ENCODE measurements around the gene TRIO. TPM values are rescaled to one million over a fixed set of nuclear protein-coding genes. Genes with fewer than 3 reads are reported as not detected.

TRIO gene
- total and polyA plus RNA-seq, 2 of the 8 experiments (the other 6 are each of a cell fraction or from before 2014, with no cell fraction given), result 35.1 to 69.1 TPM

- no peak for DNase-seq (ENCODE audit: low read depth in 1 of 2, low spot score in 2 of 2)
- Histone ChIP-seq H2BK20ac (ENCODE audit: low read length) (no peak overlapping the region), H2BK15ac (ENCODE audit: low read length) (no peak overlapping the region), H3K4me3 (ENCODE audit: extremely low read depth in 1 of 4, insufficient read depth in 2 of 4, low read depth in 3 of 4, low read length in 4 of 4) (no peak overlapping the region), H2BK5ac (ENCODE audit: low read depth, low read length) (peak overlapping the region; percentile 10; the same call in 1 of the 2 replicates), H2AK5ac (ENCODE audit: low read depth, low read length) (no peak overlapping the region), H3K79me1 (ENCODE audit: low read depth, low read length) (peaks cover 11% of the 10 kb centered on the region), H3K79me2 (ENCODE audit: control insufficient read depth in 1 of 2, insufficient read depth in 2 of 2, low read length in 2 of 2) (peaks cover 3 to 96% of the 10 kb centered on the region in 2 experiments; a peak in 3 of 4 replicates), H2BK120ac (replicated peaks; ENCODE audit: low read depth, low read length) (no peak overlapping the region), H3K27ac (ENCODE audit: low read depth, low read length) (0 out of 2 replicates have a peak overlapping the region, but pooled peaks have one; percentile 4), H3K4me1 (replicated peaks in 1 of 4; ENCODE audit: control insufficient read depth in 3 of 4, insufficient read depth in 4 of 4, low read length in 3 of 4) (peaks cover 0 to 19% (median 11%) of the 10 kb centered on the region in 4 experiments; a peak in 4 of 7 replicates), H3K36me3 (ENCODE audit: control insufficient read depth in 2 of 4, insufficient read depth in 4 of 4, low read length in 3 of 4) (no peaks in the 10 kb centered on the region; a peak in 1 of 8 replicates), H4K8ac (ENCODE audit: extremely low read depth, insufficient read depth, low read length) (no peak overlapping the region), H3K4me2 (ENCODE audit: insufficient read depth in 1 of 2, low read depth in 2 of 2, low read length in 2 of 2) (no peak overlapping the region), H3K9ac (replicated peaks in 1 of 4; ENCODE audit: extremely low read depth in 1 of 4, low read depth in 3 of 4, low read length in 3 of 4) (no peak overlapping the region), H3K14ac (ENCODE audit: insufficient read length) (no peak overlapping the region), H3K56ac (replicated peaks; ENCODE audit: insufficient read length, low read depth, low read length) (no peak overlapping the region), H3K18ac (ENCODE audit: extremely low read depth, low read length) (no peak overlapping the region; the same call in 1 of the 2 replicates), H3K23me2 (ENCODE audit: low read depth, low read length) (no peaks in the 10 kb centered on the region), H4K5ac (ENCODE audit: insufficient read length, low read depth, low read length) (no peak overlapping the region), H2BK12ac (ENCODE audit: low read depth, low read length) (no peak overlapping the region; the same call in 1 of the 2 replicates), H3K9me3 (ENCODE audit: insufficient read depth in 2 of 2, low read depth in 1 of 2, low read length in 1 of 2) (no peaks in the 10 kb centered on the region), H4K91ac (replicated peaks; ENCODE audit: insufficient read length, low read length) (no peak overlapping the region), H3K27me3 (replicated peaks in 1 of 4; ENCODE audit: control insufficient read depth in 3 of 4, extremely low read depth in 1 of 4, insufficient read depth in 3 of 4, low read length in 3 of 4) (no peaks in the 10 kb centered on the region), H3K4ac (replicated peaks; ENCODE audit: insufficient read length, low read depth, low read length) (no peak overlapping the region), H4K20me1 (replicated peaks in 1 of 2; ENCODE audit: control insufficient read depth in 1 of 2, insufficient read depth in 2 of 2, low read length in 2 of 2) (peaks cover 2 to 7% of the 10 kb centered on the region in 2 experiments), H3K23ac (ENCODE audit: insufficient read length) (no peak overlapping the region), H2AFZ (ENCODE audit: low read length) (no peak overlapping the region)
- 87% methylated on average over 8 of the region's 8 CpGs; no CpG with 5 or more reads in 1 of the 2 experiments for whole genome bisulfite sequencing, 2 experiments (ENCODE audit: extremely low coverage in 1 of 2, insufficient coverage in 1 of 2, insufficient read length in 1 of 2, insufficient replicate concordance in 2 of 2, low coverage in 1 of 2, low lambda C conversion rate in 2 of 2, missing lambda C conversion rate in 1 of 2)
- ChIA-PET POLR2A (ENCODE audit: partially characterized antibody) (interaction anchor here (1.1 kb wide), 1 partner anchor 72 kb away, joined by 3 read pairs; no protein-coding TSS in a partner anchor), CTCF (ENCODE audit: partially characterized antibody) (interaction anchor here (0.8 to 1.6 kb wide), 7 partner anchors 9 to 43 kb away, joined by 3 to 5 read pairs (median 4); no protein-coding TSS in a partner anchor)
- no peak for FAIRE-seq
- TF ChIP-seq PHF8 (conservative IDR thresholded peaks at IDR 0.05; ENCODE audit: low read depth, low read length) (no peak), SAP30 (IDR thresholded peaks at IDR 0.05; ENCODE audit: insufficient read depth, insufficient replicate concordance, low read length) (no peak), KDM5A (IDR thresholded peaks at IDR 0.05; ENCODE audit: low read length) (no peak), BRCA1 (IDR thresholded peaks at IDR 0.05; ENCODE audit: low read depth, low read length) (no peak), BACH1 (IDR thresholded peaks at IDR 0.05; ENCODE audit: low read length) (no peak), TBP (IDR thresholded peaks at IDR 0.05; ENCODE audit: low read depth, low read length) (no peak), MAX (IDR thresholded peaks at IDR 0.05) (no peak), CEBPB (IDR thresholded peaks at IDR 0.05; ENCODE audit: low read depth, low read length) (no peak), TCF12 (IDR thresholded peaks at IDR 0.05; ENCODE audit: low read depth, low read length) (no peak), JUND (IDR thresholded peaks at IDR 0.05; ENCODE audit: low read length) (no peak)
These were observed 83.8 kb downstream of the TRIO start for GRCh38 chr5:14226992-14227391.
